Cardiac septum (tissue), 1 donor: ENCODE results near the gene MPC1. TPM values are rescaled to one million over a fixed set of nuclear protein-coding genes. Genes with fewer than 3 reads are reported as not detected.
"Not testable (repeated sequence)": the region's sequence is repeated elsewhere in the genome, so short reads cannot be mapped to it uniquely, and the experiment has no call there.

Experiments used
- DNase-seq: peaks from one replicate; pipeline ENCODE4 v3.0.0-alpha.2; 2020; ENCODE audit warnings: low spot score
- intact Hi-C: fragments of 100-400 bp; cut with DNase I; formaldehyde crosslinking; loops from one replicate; pipeline ENCODE4 v1.14.0; 2022
- total RNA-seq: library from RNA; stranded (reverse); fragmentation: NEBNext Ultra II Directional; extraction: Animal tissue kit (Norgen Biotek cat#: 25700); gene quantifications from one replicate; pipeline ENCODE4 v1.2.1, GENCODE V29; 2021
- donor health status: DM: no; HTN: no; CAD: no.

MPC1 gene
- total RNA-seq, 1 donor from 2014 or later = 396 TPM

DNA sequence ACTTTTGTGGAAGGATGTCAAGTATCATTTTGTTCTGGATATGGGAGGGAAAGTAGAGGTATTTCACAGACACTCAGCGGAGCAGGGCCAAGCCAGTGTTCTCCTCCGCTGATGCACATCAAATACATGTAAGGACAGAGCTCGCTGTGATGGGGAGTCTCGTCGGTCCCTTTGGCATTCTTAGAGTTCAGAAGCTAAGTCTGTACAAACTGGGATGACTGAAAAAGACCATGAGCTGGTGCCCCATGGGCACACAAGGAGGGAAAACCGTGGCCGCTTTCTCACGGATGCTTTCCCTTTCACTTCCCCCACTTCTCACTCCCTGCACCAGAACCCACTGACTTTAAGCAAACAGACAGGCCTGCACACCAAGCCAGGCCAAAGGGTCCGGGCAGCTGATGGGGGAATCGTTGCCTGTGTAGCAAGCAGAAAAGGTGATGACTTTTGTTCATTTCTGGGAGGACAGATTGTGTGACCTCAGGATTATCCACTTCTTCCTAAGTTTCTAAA, 27.7 kb upstream of the MPC1 start:
- intact Hi-C loops = no loop called here
- DNase-seq = no peak

DNA sequence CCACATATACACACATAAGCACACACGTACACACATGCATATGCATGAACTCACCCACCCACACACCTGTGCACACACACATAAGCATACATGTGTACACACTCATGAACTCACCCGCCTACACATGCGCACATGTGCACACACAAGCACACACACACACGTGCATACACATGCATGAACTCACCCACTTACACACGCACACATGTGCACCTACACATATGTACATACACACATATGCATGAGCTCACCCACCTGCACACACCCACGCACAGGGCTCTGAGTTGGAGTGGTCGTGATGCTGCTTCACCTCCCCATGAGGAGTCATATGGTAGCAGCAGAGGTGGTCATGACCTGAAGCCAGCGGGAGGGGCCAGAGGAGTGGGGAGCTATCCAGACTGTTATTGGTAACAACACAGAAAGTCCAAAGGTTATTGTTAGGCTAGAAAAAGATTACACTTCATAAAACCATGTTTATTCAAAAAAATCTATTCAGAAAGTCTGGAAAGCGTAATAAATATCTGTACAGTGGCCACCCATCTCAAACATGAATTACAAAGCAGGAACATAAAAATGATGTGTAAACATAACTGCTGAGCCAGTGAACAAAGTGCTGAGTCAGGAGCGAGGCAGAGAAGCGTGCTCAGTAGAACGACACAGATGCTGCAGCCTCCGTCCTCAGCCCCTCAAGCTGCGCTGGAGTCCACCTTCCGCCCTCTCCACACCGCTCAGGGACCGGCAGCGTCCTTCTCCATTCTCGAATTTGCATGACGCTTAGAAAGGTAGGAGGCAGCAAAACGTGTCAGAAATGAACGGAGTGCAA, 26.4 kb upstream of the MPC1 start:
- intact Hi-C loops = no loop called here
- DNase-seq = no peak

DNA sequence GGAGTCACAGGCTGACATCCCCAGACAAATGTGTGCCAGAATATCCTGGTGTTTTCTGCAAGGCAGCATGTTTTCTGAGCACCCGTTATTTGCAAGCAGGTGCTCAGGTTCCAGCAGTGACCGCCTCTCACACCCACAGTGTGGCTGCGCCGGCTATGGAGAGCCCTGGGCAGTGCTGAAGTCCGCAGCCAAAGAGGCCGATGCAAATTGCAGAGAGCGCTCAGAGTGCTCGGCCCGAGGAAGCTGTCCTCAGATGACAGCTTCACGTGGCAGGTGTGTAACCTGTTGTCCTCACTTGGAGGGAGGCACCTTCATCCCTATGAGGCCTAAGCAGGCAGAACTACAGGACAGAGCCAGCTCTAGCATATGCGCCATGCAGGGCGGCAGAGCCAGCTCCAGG, 23.5 kb upstream of the MPC1 start:
- no peak for DNase-seq
- intact Hi-C loops = no loop called here

- intact Hi-C loops = no loop called here
- no peak for DNase-seq
Observed at GRCh38 chr6:166405386-166405785, 22.6 kb upstream of the MPC1 start.

DNA sequence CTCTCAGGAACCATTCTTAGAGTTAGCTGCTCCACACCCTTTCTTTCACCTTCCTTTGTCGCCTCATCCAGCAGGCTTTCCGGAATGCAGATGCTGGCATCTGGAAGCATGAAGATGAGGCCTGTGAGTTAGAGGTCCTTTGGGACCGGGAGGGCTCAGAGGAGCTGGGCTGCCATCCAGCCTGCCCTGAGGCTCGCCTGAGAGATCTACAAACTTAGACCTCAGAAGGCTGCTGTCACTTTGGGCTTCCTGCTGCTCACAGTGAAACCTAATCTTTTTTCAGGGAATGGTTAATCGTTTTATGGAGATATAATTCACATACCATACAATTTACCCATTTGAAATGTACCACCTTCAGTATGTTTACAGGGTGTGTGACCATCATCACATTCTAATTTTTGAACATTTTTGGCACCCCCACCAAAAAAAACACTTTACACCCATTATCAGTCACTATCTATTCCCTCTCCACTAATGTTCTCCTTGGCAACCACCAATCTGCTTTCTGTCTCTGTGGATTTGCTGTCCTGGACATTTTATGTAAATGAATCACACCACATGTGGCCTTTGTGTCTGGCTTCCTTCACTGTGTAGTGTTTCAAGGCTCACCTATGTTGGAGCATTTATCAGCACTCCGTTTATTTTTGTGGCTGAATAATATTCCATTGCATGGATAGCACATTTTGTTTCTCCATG, 20.0 kb upstream of the MPC1 start:
- no peak for DNase-seq
- intact Hi-C loops = no loop called here

DNA sequence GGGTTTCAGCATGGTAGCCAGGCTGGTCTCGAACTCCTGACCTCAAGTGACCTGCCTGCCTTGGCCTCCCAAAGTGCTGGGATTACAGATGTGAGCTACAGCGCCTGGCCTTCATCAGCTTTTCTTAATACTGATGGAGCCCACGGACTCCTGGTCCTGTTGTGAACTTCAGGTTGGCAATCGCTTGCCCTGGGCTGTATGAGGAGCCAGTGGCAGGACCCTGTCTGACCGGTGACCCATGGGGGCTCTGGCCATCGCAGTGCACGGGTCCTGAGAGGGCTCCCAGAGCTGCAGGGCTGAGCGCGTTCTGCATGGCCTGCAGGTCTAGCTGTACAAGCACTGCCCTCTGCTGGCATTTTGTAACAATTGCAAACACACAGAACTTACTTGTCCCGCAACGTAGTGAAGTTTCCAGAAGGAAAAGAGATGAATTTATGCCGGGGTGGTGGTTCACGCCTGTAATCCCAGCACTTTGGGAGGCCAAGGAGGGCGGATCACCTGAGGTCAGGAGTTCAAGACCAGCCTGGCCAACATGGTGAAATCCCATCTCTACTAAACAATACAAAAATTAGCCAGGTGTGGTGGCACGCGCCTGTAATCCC, 18.0 kb upstream of the MPC1 start:
- peak; percentile 86 for DNase-seq
- intact Hi-C loops = loop anchor here (2.0 kb wide), 2 partner anchors 88 to 126 kb away; no protein-coding TSS in a partner anchor

DNA sequence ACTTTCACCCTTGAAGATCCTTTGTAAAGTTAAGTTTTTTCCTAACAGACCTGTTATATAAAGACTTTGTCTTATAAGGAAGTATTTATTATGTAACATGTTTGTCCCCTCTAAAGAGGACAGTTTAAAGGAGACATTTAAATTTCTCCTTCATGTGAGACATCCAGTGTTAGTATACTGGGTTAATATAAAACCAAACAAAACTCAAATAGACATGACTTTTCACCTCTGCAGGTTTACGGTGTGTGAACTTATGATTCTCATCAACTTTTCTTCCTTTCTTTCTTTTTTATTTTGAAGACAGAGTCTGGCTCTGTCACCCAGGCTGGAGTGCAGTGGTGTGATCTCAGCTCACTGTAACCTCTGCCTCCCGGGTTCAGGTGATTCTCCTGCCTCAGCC, 17.4 kb upstream of the MPC1 start:
- intact Hi-C loops = loop anchor here (2.0 kb wide), 2 partner anchors 87 to 125 kb away; no protein-coding TSS in a partner anchor
- no peak for DNase-seq

GRCh38 chr6:166398348-166398747, 15.6 kb upstream of the MPC1 start:
- no peak for DNase-seq
- intact Hi-C loops = no loop called here

- DNase-seq = no peak
- intact Hi-C loops = no loop called here
Observed at GRCh38 chr6:166397849-166398248, 15.1 kb upstream of the MPC1 start.

- intact Hi-C loops = no loop called here
- DNase-seq = no peak
Observed at GRCh38 chr6:166395778-166396177, 13.0 kb upstream of the MPC1 start.

GRCh38 chr6:166395351-166395750, 12.6 kb upstream of the MPC1 start:
- no peak for DNase-seq
- intact Hi-C loops = no loop called here

DNA sequence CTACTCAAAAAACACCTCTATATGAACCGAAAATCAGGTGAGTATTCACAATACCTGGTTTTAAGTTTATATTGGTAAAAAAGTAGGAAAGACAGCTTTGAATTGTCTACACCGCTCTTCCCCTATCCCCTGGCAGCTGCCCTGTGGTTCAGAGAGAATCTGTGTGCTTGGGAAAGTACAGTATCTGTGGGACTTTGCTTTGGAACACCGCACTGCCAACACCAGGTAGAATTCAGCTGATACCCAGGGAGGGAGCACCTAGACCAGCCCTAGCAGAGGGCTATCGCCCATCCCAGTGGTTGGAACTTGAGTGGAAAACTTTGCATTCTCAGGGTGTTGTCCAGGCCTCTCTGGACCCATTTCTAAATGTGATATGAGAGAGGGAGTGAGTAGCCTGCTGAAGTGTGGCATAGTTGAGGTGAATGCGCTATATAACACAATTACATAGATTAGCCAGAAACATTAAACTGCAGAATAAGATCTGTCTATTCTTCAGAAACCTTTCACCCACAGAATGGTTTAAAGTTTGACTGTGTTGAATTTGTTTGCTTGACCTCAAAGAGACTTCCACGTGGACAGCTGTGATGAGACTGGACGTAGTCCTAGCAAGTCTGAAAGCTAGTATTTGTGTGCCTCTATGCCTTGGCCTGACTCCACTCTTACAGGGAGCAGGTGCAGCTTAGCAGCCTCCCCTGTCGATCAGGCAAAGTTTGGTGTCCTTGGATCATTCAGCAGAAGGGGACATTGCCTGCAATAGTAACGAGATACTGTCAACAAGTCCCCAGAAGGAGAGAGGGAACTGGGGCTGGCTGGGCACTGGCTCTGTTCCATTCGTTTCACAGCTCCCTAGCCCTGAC, 11.5 kb upstream of the MPC1 start:
- intact Hi-C loops = no loop called here
- DNase-seq = no peak

- no peak for DNase-seq
- intact Hi-C loops = no loop called here
Observed at GRCh38 chr6:166393535-166393823, 10.7 kb upstream of the MPC1 start.

GRCh38 chr6:166392755-166393534, 10.2 kb upstream of the MPC1 start:
- intact Hi-C loops, DNase-seq: not testable (repeated sequence)

DNA sequence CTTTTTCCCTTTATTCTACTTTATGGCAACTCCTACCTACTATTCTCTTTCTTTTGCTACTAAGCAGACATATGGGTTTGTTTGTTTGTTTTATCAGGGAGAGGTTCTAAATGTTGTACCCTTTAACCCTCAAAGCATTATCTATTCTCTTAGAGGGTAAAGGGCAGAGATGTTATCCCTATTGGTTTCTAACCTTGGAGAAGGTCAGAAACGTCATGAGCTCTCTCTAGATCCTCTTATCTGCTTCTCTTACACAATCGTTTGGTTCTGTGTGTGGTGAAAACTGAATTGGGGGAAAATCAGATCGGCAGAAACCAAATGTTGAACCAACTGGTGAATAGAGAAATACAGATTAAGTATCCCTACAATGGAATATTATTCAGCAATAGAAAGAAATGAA, 6.4 kb upstream of the MPC1 start:
- intact Hi-C loops = no loop called here
- DNase-seq = no peak

GRCh38 chr6:166388290-166389004, 5.7 kb upstream of the MPC1 start:
- no peak for DNase-seq
- intact Hi-C loops = no loop called here

DNA sequence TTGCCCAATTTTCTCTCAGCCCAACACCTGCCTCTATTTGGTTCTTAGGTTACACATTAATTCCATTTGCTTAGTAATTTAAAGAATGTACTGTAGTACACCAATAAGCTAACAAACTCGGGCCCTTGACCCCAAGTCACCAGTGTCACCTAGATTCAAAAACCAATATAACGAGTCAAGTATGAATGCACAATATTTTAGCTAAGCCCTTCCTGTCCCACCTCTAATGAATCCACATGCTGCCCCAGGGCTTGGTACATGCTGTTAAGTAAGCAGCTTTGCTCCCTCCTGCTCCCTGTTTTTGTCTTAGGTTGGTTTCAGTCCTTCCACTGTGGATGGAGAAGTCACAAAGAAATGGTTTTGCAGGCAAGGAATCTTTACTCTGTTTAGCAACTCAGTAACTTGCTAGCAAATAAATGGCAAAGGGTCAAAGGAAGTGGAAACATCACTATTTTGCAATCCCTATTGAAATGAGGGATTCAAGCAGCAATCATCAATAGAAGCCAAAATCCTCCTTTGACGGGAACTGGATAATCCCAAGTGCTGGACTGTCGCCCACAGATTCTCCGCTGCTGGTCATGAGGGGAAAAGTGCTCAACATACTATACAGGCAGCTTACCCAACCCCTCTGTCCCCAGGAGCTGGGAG, 5.0 kb upstream of the MPC1 start:
- intact Hi-C loops = no loop called here
- no peak for DNase-seq

DNA sequence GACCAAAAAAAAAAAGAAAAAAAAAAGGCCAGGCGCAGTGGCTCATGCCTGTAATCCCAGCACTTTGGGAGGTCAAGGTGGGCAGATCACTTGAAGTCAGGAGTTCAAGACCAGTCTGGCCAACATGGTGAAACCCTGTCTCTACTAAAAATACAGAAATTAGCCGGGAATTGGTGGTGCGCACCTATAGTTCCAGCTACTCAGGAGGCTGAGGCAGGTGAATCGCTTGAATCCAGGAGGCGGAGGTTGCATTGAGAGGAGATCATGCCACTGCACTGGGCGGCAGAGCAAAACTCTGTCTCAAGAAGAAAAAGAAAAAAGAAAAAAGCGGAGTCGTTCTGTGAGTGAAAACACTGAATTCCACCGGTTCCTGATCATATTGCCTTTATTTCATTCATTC, 4.4 kb upstream of the MPC1 start:
- DNase-seq, intact Hi-C loops: not testable (repeated sequence)
